Neural cell (in vitro differentiated cells): ENCODE data around the gene PTPRA. TPM values are rescaled to one million over a fixed set of nuclear protein-coding genes. Genes with fewer than 3 reads are reported as not detected.

Experiments used
- H2AFZ ChIP-seq: fragments of 200-600, 300-800 bp; sonication (generic), shearing (Covaris generic); 2 replicates; pipeline ENCODE4 v1.6.0; 2014; ENCODE audit warnings: low read depth, mild to moderate bottlenecking, antibody characterized with exemption, low read length, moderate library complexity
- H3F3A ChIP-seq: fragments of 200-600 bp; shearing (Covaris generic); 2 replicates; pipeline ENCODE4 v1.6.1; 2016; ENCODE audit warnings: mild to moderate bottlenecking, moderate library complexity, mixed read lengths, antibody characterized with exemption, low read length; ENCODE audit not compliant: insufficient read depth, poor library complexity, severe bottlenecking
- H3K27ac ChIP-seq: fragments of 200-600, 300-800 bp; sonication (generic), shearing (Covaris generic); 2 replicates; pipeline ENCODE4 v1.5.1; 2014; ENCODE audit warnings: mild to moderate bottlenecking, low read length, moderate library complexity
- H3K27me3 ChIP-seq: fragments of 300-800, 200-600 bp; sonication (generic), shearing (Covaris generic); 2 replicates; pipeline ENCODE4 v1.6.0; 2014; ENCODE audit warnings: mild to moderate bottlenecking, low read depth, low read length, moderate library complexity; ENCODE audit not compliant: insufficient read depth
- H3K36me3 ChIP-seq: fragments of 300-800, 200-600 bp; sonication (generic), shearing (Covaris generic); 2 replicates; pipeline ENCODE4 v1.5.1; 2014; ENCODE audit warnings: mild to moderate bottlenecking, antibody characterized with exemption, low read length, moderate library complexity; ENCODE audit not compliant: insufficient read depth
- H3K4me2 ChIP-seq: fragments of 300-800, 200-600 bp; sonication (generic), shearing (Covaris generic); 2 replicates; pipeline ENCODE4 v1.6.0; 2014; ENCODE audit warnings: mild to moderate bottlenecking, low read length
- H3K4me3 ChIP-seq: fragments of 300-800, 200-600 bp; sonication (generic), shearing (Covaris generic); 2 replicates; pipeline ENCODE4 v1.5.1; 2014; ENCODE audit warnings: mild to moderate bottlenecking, low read length, moderate library complexity
- H3K79me2 ChIP-seq: fragments of 200-600 bp; shearing (Covaris generic); replicated peaks from 2 replicates; pipeline ENCODE4 v1.6.0; 2014; ENCODE audit warnings: mild to moderate bottlenecking, low read length, moderate library complexity; ENCODE audit not compliant: insufficient read depth
- H3K9ac ChIP-seq: fragments of 300-800, 200-600 bp; sonication (generic), shearing (Covaris generic); 2 replicates; pipeline ENCODE4 v1.6.1; 2016; ENCODE audit warnings: mild to moderate bottlenecking, low read length, mixed read lengths
- H3K9me2 ChIP-seq: fragments of 200-600 bp; shearing (Covaris generic); 2 replicates; pipeline ENCODE4 v1.6.1; 2016; ENCODE audit warnings: mild to moderate bottlenecking, low read length, mixed read lengths; ENCODE audit not compliant: insufficient read depth
- H3K9me3 ChIP-seq: fragments of 200-600, 300-800 bp; sonication (generic), shearing (Covaris generic); 2 replicates; pipeline ENCODE4 v1.6.1; 2016; ENCODE audit warnings: mild to moderate bottlenecking, mixed run types, low read length, moderate library complexity, mixed read lengths
- H4K20me1 ChIP-seq: fragments of 200-600 bp; shearing (Covaris generic); 2 replicates; pipeline ENCODE4 v1.6.1; 2016; ENCODE audit warnings: mild to moderate bottlenecking, mixed run types; ENCODE audit not compliant: insufficient read depth
- CTCF ChIP-seq: fragments of 450-650 bp; IDR thresholded peaks from 2 replicates; pipeline ENCODE4 v1.5.1; 2014; ENCODE audit warnings: antibody characterized with exemption, mild to moderate bottlenecking, moderate library complexity; ENCODE audit not compliant: poor library complexity, severe bottlenecking
- EP300 ChIP-seq: fragments of 450-650 bp; conservative IDR thresholded peaks from 2 replicates; pipeline ENCODE4 v1.6.1; 2014; ENCODE audit warnings: antibody characterized with exemption, mild to moderate bottlenecking, moderate library complexity; ENCODE audit not compliant: poor library complexity, severe bottlenecking
- EZH2 ChIP-seq: fragments of 200-600, 300-800 bp; shearing (Covaris generic), sonication (generic); IDR thresholded peaks from 2 replicates; pipeline ENCODE4 v1.6.1; 2014; ENCODE audit warnings: antibody characterized with exemption, low read length, borderline replicate concordance, mild to moderate bottlenecking; ENCODE audit not compliant: insufficient read depth, poor library complexity, severe bottlenecking
- MXI1 ChIP-seq: fragments of 450-650 bp; conservative IDR thresholded peaks from 2 replicates; pipeline ENCODE4 v1.6.1; 2014; ENCODE audit warnings: antibody characterized with exemption, mild to moderate bottlenecking; ENCODE audit not compliant: poor library complexity, severe bottlenecking
- POLR2AphosphoS5 ChIP-seq: IDR thresholded peaks from 2 replicates; pipeline ENCODE4 v1.6.1; 2012
- RAD21 ChIP-seq: fragments of 450-650 bp; conservative IDR thresholded peaks from 2 replicates; pipeline ENCODE4 v1.6.1; 2014; ENCODE audit warnings: antibody characterized with exemption, mild to moderate bottlenecking, moderate library complexity
- REST ChIP-seq: IDR thresholded peaks from 2 replicates; pipeline ENCODE4 v1.6.1; 2012; ENCODE audit warnings: borderline replicate concordance
- SMC3 ChIP-seq: fragments of 450-650 bp; conservative IDR thresholded peaks from 2 replicates; pipeline ENCODE4 v1.6.1; 2014; ENCODE audit warnings: antibody characterized with exemption, mild to moderate bottlenecking, moderate library complexity; ENCODE audit not compliant: poor library complexity
- TAF1 ChIP-seq: IDR thresholded peaks from 2 replicates; pipeline ENCODE4 v1.6.1; 2012; ENCODE audit warnings: low read depth
- polyA plus RNA-seq: library from polyadenylated mRNA; depleted of rRNA; stranded (reverse); fragments of >200 nt; gene quantifications from 2 replicates; pipeline ENCODE4 v1.2.3, GENCODE V29; 2014

PTPRA gene
- polyA plus RNA-seq, 1 donor from 2014 or later = 68.2 TPM

- H4K20me1 ChIP-seq = no peaks in the 10 kb centered on the region
- H3K9me3 ChIP-seq = no peaks in the 10 kb centered on the region
- TF ChIP-seq RAD21 (no peak), REST (no peak), EP300 (no peak), EZH2 (no peak), SMC3 (no peak), TAF1 (no peak), MXI1 (no peak), CTCF (no peak), POLR2AphosphoS5 (no peak)
- H3K4me2 ChIP-seq = no peak overlapping the region
- H2AFZ ChIP-seq = no peak overlapping the region
- peaks cover 27% of the 10 kb centered on the region for H3K79me2 ChIP-seq
- no peaks in the 10 kb centered on the region for H3K9me2 ChIP-seq
- no peaks in the 10 kb centered on the region for H3K36me3 ChIP-seq
- no peaks in the 10 kb centered on the region for H3K27me3 ChIP-seq
- no peak overlapping the region for H3K4me3 ChIP-seq
- no peaks in the 10 kb centered on the region for H3F3A ChIP-seq
- no peak overlapping the region for H3K27ac ChIP-seq
- no peak overlapping the region for H3K9ac ChIP-seq
These were observed 29.5 kb downstream of the PTPRA start for GRCh38 chr20:2902818-2903217.

GRCh38 chr20:2903686-2904085 lies 30.4 kb downstream of the PTPRA start:
- Histone ChIP-seq H3K9ac (no peak overlapping the region), H3K36me3 (no peaks in the 10 kb centered on the region), H4K20me1 (no peaks in the 10 kb centered on the region), H3K27me3 (no peaks in the 10 kb centered on the region), H3K79me2 (peaks cover 27% of the 10 kb centered on the region), H3K27ac (no peak overlapping the region), H2AFZ (no peak overlapping the region), H3F3A (no peaks in the 10 kb centered on the region), H3K9me3 (no peaks in the 10 kb centered on the region), H3K9me2 (no peaks in the 10 kb centered on the region), H3K4me3 (no peak overlapping the region), H3K4me2 (no peak overlapping the region)
- TF ChIP-seq TAF1 (no peak), MXI1 (no peak), REST (no peak), SMC3 (no peak), EZH2 (no peak), RAD21 (no peak), POLR2AphosphoS5 (no peak), CTCF (no peak), EP300 (no peak)
